Keratinocyte (primary cell): ENCODE data around the gene ACOT6. TPM values are rescaled to one million over a fixed set of nuclear protein-coding genes. Genes with fewer than 3 reads are reported as not detected.

Experiments used
- DNase-seq: peaks from one replicate; pipeline ENCODE4 v3.0.0-alpha.2; 2011; ENCODE audit warnings: low read depth, missing footprints, low spot score
- FAIRE-seq: peaks from 2 replicates; lab custom pipeline; 2011; peaks lifted over from hg19 to GRCh38; lab: Jason Lieb, UNC
- H2AFZ ChIP-seq: 2 replicates; pipeline ENCODE4 v1.6.0; 2012; ENCODE audit warnings: low read length, control low read depth, inconsistent platforms; ENCODE audit not compliant: control insufficient read depth
- H3K27ac ChIP-seq: 2 replicates; pipeline ENCODE4 v1.5.1; 2011; ENCODE audit warnings: low read length; ENCODE audit not compliant: control insufficient read depth, insufficient read depth
- H3K27me3 ChIP-seq: 3 replicates; pipeline ENCODE4 v1.6.0; 2011; ENCODE audit warnings: low read length; ENCODE audit not compliant: control insufficient read depth, insufficient read depth; ENCODE audit errors: extremely low read depth
- H3K36me3 ChIP-seq, 2 experiments: 2 replicates in 1 of 2; 3 replicates in 1 of 2; pipeline ENCODE4 v1.5.1; 2011; ENCODE audit warnings: low read length in 2 of 2, mild to moderate bottlenecking in 1 of 2; ENCODE audit not compliant: control insufficient read depth in 2 of 2, insufficient read depth in 2 of 2; ENCODE audit errors: extremely low read depth in 1 of 2
- H3K4me1 ChIP-seq: 3 replicates; pipeline ENCODE4 v1.5.1; 2011; ENCODE audit warnings: low read length; ENCODE audit not compliant: control insufficient read depth, insufficient read depth; ENCODE audit errors: extremely low read depth
- H3K4me2 ChIP-seq: 3 replicates; pipeline ENCODE4 v1.6.0; 2011; ENCODE audit warnings: low read depth, low read length; ENCODE audit not compliant: control insufficient read depth, insufficient read depth; ENCODE audit errors: extremely low read depth
- H3K4me3 ChIP-seq, 3 experiments: fragments of 200-600 bp in 1 of 3; sonication (generic) in 1 of 3; 2 replicates in 2 of 3; 3 replicates in 1 of 3; pipeline ENCODE4 v1.5.1; 2011 to 2016; ENCODE audit warnings: low read length in 3 of 3, mild to moderate bottlenecking in 3 of 3, control low read depth in 2 of 3, inconsistent platforms in 1 of 3, low read depth in 1 of 3, mixed read lengths in 1 of 3, mixed run types in 1 of 3, moderate library complexity in 1 of 3; ENCODE audit not compliant: control insufficient read depth in 2 of 3, insufficient read depth in 2 of 3; ENCODE audit errors: extremely low read depth in 1 of 3
- H3K79me2 ChIP-seq: 2 replicates; pipeline ENCODE4 v1.6.0; 2012; ENCODE audit warnings: low read length; ENCODE audit not compliant: control insufficient read depth, insufficient read depth
- H3K9ac ChIP-seq: 3 replicates; pipeline ENCODE4 v1.6.0; 2011; ENCODE audit warnings: low read length; ENCODE audit not compliant: control insufficient read depth, insufficient read depth; ENCODE audit errors: extremely low read depth
- H3K9me1 ChIP-seq: 3 replicates; pipeline ENCODE4 v1.6.0; 2011; ENCODE audit warnings: low read length; ENCODE audit not compliant: control insufficient read depth, insufficient read depth; ENCODE audit errors: extremely low read depth
- H3K9me3 ChIP-seq: 2 replicates; pipeline ENCODE4 v1.5.1; 2012; ENCODE audit warnings: low read depth, low read length; ENCODE audit not compliant: control insufficient read depth
- H4K20me1 ChIP-seq: 3 replicates; pipeline ENCODE4 v1.6.0; 2011; ENCODE audit warnings: low read length; ENCODE audit not compliant: control insufficient read depth, insufficient read depth; ENCODE audit errors: extremely low read depth
- EZH2 ChIP-seq: IDR thresholded peaks from one replicate; pipeline ENCODE4 v1.6.1; 2012; ENCODE audit warnings: inconsistent platforms, mild to moderate bottlenecking, low read length, moderate library complexity
- dilution Hi-C: fragments of 300-500 bp; cut with MboI; formaldehyde crosslinking; loops from one replicate; pipeline ENCODE4 v1.7.0; 2020; ENCODE audit warnings: low sequenced_read_pairs; ENCODE audit not compliant: extremely low pct_ligation_motif_present
- polyA plus RNA-seq, 5 experiments: library from polyadenylated mRNA; depleted of rRNA in 3 of 5; stranded (reverse) in 3 of 5; stranded (forward) in 1 of 5; unstranded in 1 of 5; fragments of >200 nt; gene quantifications; 1 replicate in 1 of 5; 2 replicates in 3 of 5; 3 replicates in 1 of 5; pipeline versions ENCODE4 v1.2.1 to v1.2.3, GENCODE V29; 2011 to 2012; ENCODE audit warnings: missing spikeins in 2 of 5, low read depth in 1 of 5, low replicate concordance in 1 of 5
- TF ChIP-seq, protein P1 (sequence below), 3 experiments: IDR thresholded peaks in 1 of 3; conservative IDR thresholded peaks in 1 of 3; optimal IDR thresholded peaks in 1 of 3; 2 replicates in 2 of 3; 3 replicates in 1 of 3; pipeline versions ENCODE3 to v1.5.1; 2011; ENCODE audit warnings: low read length in 3 of 3, mild to moderate bottlenecking in 3 of 3, moderate library complexity in 2 of 3, control low read depth in 1 of 3, inconsistent platforms in 1 of 3; ENCODE audit not compliant: insufficient read depth in 2 of 3; ENCODE audit errors: extremely low read depth in 1 of 3

The ACOT6 gene
- polyA plus RNA-seq, 1 donor (not counting 4 experiments of a cell fraction or from before 2014, with no cell fraction given) = not detected

DNA sequence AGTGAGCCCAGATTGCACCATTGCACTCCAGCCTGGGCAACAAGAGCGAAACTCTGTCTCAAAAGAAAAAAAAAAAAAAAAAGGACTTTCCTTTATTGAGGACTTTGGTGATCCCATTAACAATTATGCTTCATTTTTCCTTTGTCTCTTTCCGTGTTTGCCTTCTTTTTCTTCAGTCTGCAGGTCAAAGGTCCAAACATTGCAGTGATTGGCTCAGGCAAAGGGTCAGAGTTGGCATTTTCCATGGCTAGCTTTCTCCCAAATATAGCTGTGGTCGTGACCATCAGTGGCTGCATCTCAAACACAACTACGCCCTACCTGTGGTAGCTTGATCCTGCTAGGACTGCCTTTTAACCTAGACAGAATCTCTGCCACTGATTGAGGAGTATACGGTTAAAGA, 25.5 kb downstream of the ACOT6 start:
- dilution Hi-C loops = no loop called here
- H3K4me2 ChIP-seq = no peak overlapping the region
- H3K9ac ChIP-seq = no peak overlapping the region
- DNase-seq (no peak), FAIRE-seq (no peak)
- H3K79me2 ChIP-seq = no peaks in the 10 kb centered on the region
- no peaks in the 10 kb centered on the region for H3K36me3 ChIP-seq
- H3K27ac ChIP-seq = no peak overlapping the region
- H3K9me3 ChIP-seq = no peaks in the 10 kb centered on the region
- H3K9me1 ChIP-seq = no peaks in the 10 kb centered on the region
- H3K4me1 ChIP-seq = peaks cover 6% of the 10 kb centered on the region
- peaks cover 10% of the 10 kb centered on the region for H3K27me3 ChIP-seq
- TF ChIP-seq, protein P1, sequence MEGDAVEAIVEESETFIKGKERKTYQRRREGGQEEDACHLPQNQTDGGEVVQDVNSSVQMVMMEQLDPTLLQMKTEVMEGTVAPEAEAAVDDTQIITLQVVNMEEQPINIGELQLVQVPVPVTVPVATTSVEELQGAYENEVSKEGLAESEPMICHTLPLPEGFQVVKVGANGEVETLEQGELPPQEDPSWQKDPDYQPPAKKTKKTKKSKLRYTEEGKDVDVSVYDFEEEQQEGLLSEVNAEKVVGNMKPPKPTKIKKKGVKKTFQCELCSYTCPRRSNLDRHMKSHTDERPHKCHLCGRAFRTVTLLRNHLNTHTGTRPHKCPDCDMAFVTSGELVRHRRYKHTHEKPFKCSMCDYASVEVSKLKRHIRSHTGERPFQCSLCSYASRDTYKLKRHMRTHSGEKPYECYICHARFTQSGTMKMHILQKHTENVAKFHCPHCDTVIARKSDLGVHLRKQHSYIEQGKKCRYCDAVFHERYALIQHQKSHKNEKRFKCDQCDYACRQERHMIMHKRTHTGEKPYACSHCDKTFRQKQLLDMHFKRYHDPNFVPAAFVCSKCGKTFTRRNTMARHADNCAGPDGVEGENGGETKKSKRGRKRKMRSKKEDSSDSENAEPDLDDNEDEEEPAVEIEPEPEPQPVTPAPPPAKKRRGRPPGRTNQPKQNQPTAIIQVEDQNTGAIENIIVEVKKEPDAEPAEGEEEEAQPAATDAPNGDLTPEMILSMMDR (optimal IDR thresholded peaks at IDR 0.05 in 1 of 3, IDR thresholded peaks at IDR 0.05 in 1 of 3, conservative IDR thresholded peaks at IDR 0.05 in 1 of 3; ENCODE audit: extremely low read depth in 1 of 3, insufficient read depth in 2 of 3, low read length in 3 of 3) = no peak
- no peak for TF ChIP-seq EZH2
- no peak overlapping the region for H2AFZ ChIP-seq
- no peaks in the 10 kb centered on the region for H4K20me1 ChIP-seq
- no peak overlapping the region for H3K4me3 ChIP-seq

GRCh38 chr14:73640796-73641365, 28.6 kb downstream of the ACOT6 start:
- no peak for TF ChIP-seq EZH2
- TF ChIP-seq, protein P1 (optimal IDR thresholded peaks at IDR 0.05 in 1 of 3, IDR thresholded peaks at IDR 0.05 in 1 of 3, conservative IDR thresholded peaks at IDR 0.05 in 1 of 3; ENCODE audit: extremely low read depth in 1 of 3, insufficient read depth in 2 of 3, low read length in 3 of 3) = no peak
- DNase-seq (no peak), FAIRE-seq (no peak)
- dilution Hi-C loops = no loop called here
- no peaks in the 10 kb centered on the region for H3K9me1 ChIP-seq
- H3K4me2 ChIP-seq = no peak overlapping the region
- no peak overlapping the region for H3K9ac ChIP-seq
- peaks cover 6% of the 10 kb centered on the region for H3K4me1 ChIP-seq
- no peaks in the 10 kb centered on the region for H3K27me3 ChIP-seq
- H3K36me3 ChIP-seq = no peaks in the 10 kb centered on the region
- no peak overlapping the region for H3K4me3 ChIP-seq
- no peak overlapping the region for H2AFZ ChIP-seq
- H3K27ac ChIP-seq = no peak overlapping the region
- no peaks in the 10 kb centered on the region for H3K9me3 ChIP-seq
- H4K20me1 ChIP-seq = no peaks in the 10 kb centered on the region
- peaks cover 1% of the 10 kb centered on the region for H3K79me2 ChIP-seq
